NT2/D1 (cell line): ENCODE results near the gene KLHL28.
A peak's percentile ranks its signal among the peaks of the same experiment; 100 is the strongest.

Experiments used
- DNase-seq: peaks from one replicate; pipeline ENCODE4 v3.0.0-alpha.2; 2011; ENCODE audit warnings: low read depth, low spot score
- H3K27me3 ChIP-seq: 2 replicates; pipeline ENCODE4 v1.6.0; 2011; ENCODE audit warnings: mild to moderate bottlenecking; ENCODE audit not compliant: insufficient read length, insufficient read depth
- H3K36me3 ChIP-seq: 2 replicates; pipeline ENCODE4 v1.6.1; 2011; ENCODE audit warnings: mild to moderate bottlenecking, low read length, mixed read lengths; ENCODE audit not compliant: insufficient read depth, insufficient read length
- H3K4me1 ChIP-seq: 2 replicates; pipeline ENCODE4 v1.5.1; 2011; ENCODE audit not compliant: insufficient read depth, insufficient read length
- H3K4me3 ChIP-seq: 2 replicates; pipeline ENCODE4 v1.5.1; 2011; ENCODE audit warnings: low read depth; ENCODE audit not compliant: insufficient read length
- H3K9ac ChIP-seq: 2 replicates; pipeline ENCODE4 v1.6.0; 2011; ENCODE audit warnings: low read depth; ENCODE audit not compliant: insufficient read length
- H3K9me3 ChIP-seq: 2 replicates; pipeline ENCODE4 v1.5.1; 2011; ENCODE audit warnings: mild to moderate bottlenecking, low read length; ENCODE audit not compliant: insufficient read depth
- SUZ12 ChIP-seq: IDR thresholded peaks from 2 replicates; pipeline ENCODE4 v1.6.1; 2011; ENCODE audit not compliant: insufficient read length, insufficient read depth; ENCODE audit errors: extremely low read depth
- YY1 ChIP-seq: IDR thresholded peaks from 2 replicates; pipeline ENCODE4 v1.6.1; 2011; ENCODE audit not compliant: insufficient read length, insufficient read depth
- ZNF274 ChIP-seq: IDR thresholded peaks from 2 replicates; pipeline ENCODE4 v1.6.1; 2011; ENCODE audit warnings: mild to moderate bottlenecking, low read depth, low read length

The KLHL28 gene

GRCh38 chr14:44961554-44962333 lies at the start of gene KLHL28, which contains the start of gene TOGARAM1:
Gene KLHL28, minus strand, starts transcription at chr14:44961947. Its CDS starts 16,019 bp downstream, at chr14:44945928.
Gene TOGARAM1, plus strand, starts transcription at chr14:44962190. Its CDS starts 232 bp downstream, at chr14:44962422.
- Histone ChIP-seq H3K27me3 (no peaks in the 10 kb centered on the region), H3K9ac (peak within 1 kb of the TSS; percentile 83), H3K36me3 (no peaks in the 10 kb centered on the region), H3K9me3 (peaks cover 16% of the 10 kb centered on the region; the same call in 1 of the 2 replicates), H3K4me1 (no peaks in the 10 kb centered on the region), H3K4me3 (peak within 1 kb of the TSS; percentile 81)
- no peak for TF ChIP-seq YY1
- TF ChIP-seq SUZ12, result no peak
- DNase-seq, result peak; percentile 93

- Histone ChIP-seq H3K27me3 (no peaks in the 10 kb centered on the region), H3K36me3 (peaks cover 4% of the 10 kb centered on the region), H3K9me3 (no peaks in the 10 kb centered on the region), H3K4me1 (no peaks in the 10 kb centered on the region), H3K9ac (no peak overlapping the region), H3K4me3 (no peak overlapping the region)
- TF ChIP-seq YY1, result no peak
- TF ChIP-seq SUZ12, result no peak
- no peak for TF ChIP-seq ZNF274
- DNase-seq, result no peak
Observed at GRCh38 chr14:45003924-45004323, 42.2 kb upstream of the KLHL28 start.

DNA sequence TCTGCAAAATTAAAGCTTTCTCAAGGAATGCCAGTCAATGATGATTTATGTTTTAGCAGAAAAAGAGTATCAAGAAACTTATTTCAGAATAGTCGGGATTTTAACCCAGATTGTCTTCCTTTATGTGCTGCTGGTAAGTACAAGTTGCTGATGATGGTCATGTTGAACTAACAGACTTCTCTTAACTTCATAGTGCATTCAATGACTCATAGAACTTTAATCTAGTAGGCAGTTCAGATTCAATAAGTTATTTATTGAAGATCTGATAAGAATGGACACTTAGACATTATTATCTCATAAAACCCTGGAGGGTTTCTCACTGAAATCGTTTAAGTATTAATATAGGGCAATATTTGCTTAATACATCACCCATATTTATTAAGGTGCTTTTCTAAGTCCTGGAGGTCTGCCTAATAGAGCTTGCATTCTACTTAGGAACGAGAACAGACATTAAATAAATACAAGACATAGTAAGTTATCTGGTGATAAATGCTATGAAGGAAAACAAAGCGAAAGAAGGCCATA lies 34.1 kb upstream of the KLHL28 start:
- Histone ChIP-seq H3K9me3 (no peaks in the 10 kb centered on the region), H3K9ac (no peak overlapping the region), H3K27me3 (no peaks in the 10 kb centered on the region), H3K36me3 (peaks cover 4% of the 10 kb centered on the region), H3K4me3 (no peak overlapping the region), H3K4me1 (no peaks in the 10 kb centered on the region)
- DNase-seq, result no peak
- TF ChIP-seq YY1 (no peak), SUZ12 (no peak), ZNF274 (no peak)

DNA sequence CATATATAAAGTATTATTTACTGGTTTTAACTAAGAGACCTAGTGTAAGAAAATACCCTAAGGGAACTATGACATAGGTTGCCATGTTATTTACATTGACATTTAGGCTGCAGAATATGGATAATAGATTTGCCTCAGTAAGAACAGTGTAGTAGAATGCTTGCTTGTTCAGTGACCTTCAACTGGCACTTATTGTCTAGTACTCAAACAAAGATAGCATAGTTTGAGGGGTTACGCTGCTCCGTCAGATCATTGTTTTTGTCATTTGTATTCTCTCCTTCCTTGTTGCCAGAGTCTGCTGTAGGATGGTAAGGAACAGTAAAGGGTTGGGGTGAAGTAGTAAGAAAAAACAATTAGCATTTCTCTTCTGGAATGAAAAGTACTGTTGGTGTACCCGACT lies 33.4 kb upstream of the KLHL28 start:
- DNase-seq, result no peak
- peaks cover 4% of the 10 kb centered on the region for H3K36me3 ChIP-seq
- H3K4me1 ChIP-seq, result no peaks in the 10 kb centered on the region
- H3K9me3 ChIP-seq, result no peaks in the 10 kb centered on the region
- no peak overlapping the region for H3K4me3 ChIP-seq
- no peak overlapping the region for H3K9ac ChIP-seq
- TF ChIP-seq YY1 (no peak), ZNF274 (no peak), SUZ12 (no peak)
- no peaks in the 10 kb centered on the region for H3K27me3 ChIP-seq

GRCh38 chr14:44990533-44990932 lies 28.8 kb upstream of the KLHL28 start:
- TF ChIP-seq SUZ12 (no peak), ZNF274 (no peak), YY1 (no peak)
- Histone ChIP-seq H3K4me1 (no peaks in the 10 kb centered on the region), H3K9ac (no peak overlapping the region), H3K27me3 (no peaks in the 10 kb centered on the region), H3K36me3 (no peaks in the 10 kb centered on the region), H3K9me3 (no peaks in the 10 kb centered on the region), H3K4me3 (no peak overlapping the region)
- DNase-seq, result no peak

GRCh38 chr14:44989497-44990440 lies 28.0 kb upstream of the KLHL28 start:
- TF ChIP-seq SUZ12 (no peak), YY1 (no peak), ZNF274 (no peak)

DNA sequence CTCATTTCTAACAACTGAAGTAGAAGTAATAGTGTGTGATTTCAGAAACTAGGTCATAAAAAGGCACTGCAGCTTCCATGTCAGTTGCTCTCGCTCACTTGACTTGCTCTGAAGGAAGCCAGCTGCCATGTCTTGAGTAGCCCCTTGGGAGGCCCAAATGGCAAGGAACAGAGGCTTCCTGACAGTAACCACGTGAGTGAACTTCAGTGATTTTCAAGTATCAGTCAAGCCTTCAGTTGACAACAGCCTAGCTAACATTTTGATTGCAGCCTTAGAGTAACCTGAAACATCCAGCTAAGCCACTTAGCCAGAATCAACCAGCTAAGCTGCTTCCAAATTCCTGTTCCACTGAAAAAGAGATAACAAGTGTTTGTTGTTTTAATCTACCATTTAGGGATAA lies 26.9 kb upstream of the KLHL28 start:
- no peak overlapping the region for H3K9ac ChIP-seq
- DNase-seq, result no peak
- H3K9me3 ChIP-seq, result no peaks in the 10 kb centered on the region
- no peak overlapping the region for H3K4me3 ChIP-seq
- no peaks in the 10 kb centered on the region for H3K36me3 ChIP-seq
- no peaks in the 10 kb centered on the region for H3K27me3 ChIP-seq
- TF ChIP-seq SUZ12 (no peak), ZNF274 (no peak), YY1 (no peak)
- H3K4me1 ChIP-seq, result no peaks in the 10 kb centered on the region

More at GRCh38 chr14:44989497-44990440, 28.0 kb upstream of the KLHL28 start:
- Histone ChIP-seq H3K9me3 (no peaks in the 10 kb centered on the region), H3K4me1 (no peaks in the 10 kb centered on the region), H3K27me3 (no peaks in the 10 kb centered on the region), H3K36me3 (no peaks in the 10 kb centered on the region), H3K9ac (no peak overlapping the region), H3K4me3 (no peak overlapping the region)
- no peak for DNase-seq
